NOMO-1 treated with dmso at 0.1 percent for 144 hours (cell line): ENCODE measurements around the gene HLA-DPB1.
"Not testable (repeated sequence)": the region's sequence is repeated elsewhere in the genome, so short reads cannot be mapped to it uniquely, and the experiment has no call there.

Experiments used
- DNase-seq: peaks from one replicate; lab custom pipeline; 2025; ENCODE audit not compliant: unreplicated experiment; lab: John Stamatoyannopoulos, UW

Gene HLA-DPB1

GRCh38 chr6:33075568-33076405, at the start of gene HLA-DPB1:
HLA-DPB1 (plus strand) TSS chr6:33075990; CDS start chr6:33076042, 52 bp downstream.
- DNase-seq = peak; percentile 54

- DNase-seq = no peak
Measured at GRCh38 chr6:33028220-33028849, 47.5 kb upstream of the HLA-DPB1 start.

GRCh38 chr6:33029328-33030184, 46.2 kb upstream of the HLA-DPB1 start:
- DNase-seq = peak; percentile 49

GRCh38 chr6:33030245-33030644, 45.5 kb upstream of the HLA-DPB1 start:
- DNase-seq = no peak

GRCh38 chr6:33034554-33034953, 41.2 kb upstream of the HLA-DPB1 start:
- DNase-seq = no peak

GRCh38 chr6:33036535-33036934, 39.3 kb upstream of the HLA-DPB1 start:
- DNase-seq = no peak

- no peak for DNase-seq
Measured at GRCh38 chr6:33040157-33040556, 35.6 kb upstream of the HLA-DPB1 start.

GRCh38 chr6:33049323-33050013, 26.3 kb upstream of the HLA-DPB1 start:
- DNase-seq = no peak

GRCh38 chr6:33050014-33050810, 25.6 kb upstream of the HLA-DPB1 start:
- DNase-seq = peak; percentile 24

GRCh38 chr6:33052627-33053026, 23.2 kb upstream of the HLA-DPB1 start:
- no peak for DNase-seq

- DNase-seq = no peak
Measured at GRCh38 chr6:33053230-33053629, 22.6 kb upstream of the HLA-DPB1 start.

- peak; percentile 63 for DNase-seq
Measured at GRCh38 chr6:33057222-33058150, 18.3 kb upstream of the HLA-DPB1 start.

GRCh38 chr6:33061987-33062386, 13.8 kb upstream of the HLA-DPB1 start:
- DNase-seq = peak; percentile 50

GRCh38 chr6:33063435-33063834, 12.4 kb upstream of the HLA-DPB1 start:
- not testable (repeated sequence) for DNase-seq

GRCh38 chr6:33064723-33065122, 11.1 kb upstream of the HLA-DPB1 start:
- DNase-seq = no peak

- no peak for DNase-seq
Measured at GRCh38 chr6:33065312-33065711, 10.5 kb upstream of the HLA-DPB1 start.

GRCh38 chr6:33066917-33067521, 8.8 kb upstream of the HLA-DPB1 start:
- no peak for DNase-seq

- DNase-seq = no peak
Measured at GRCh38 chr6:33069021-33069738, 6.6 kb upstream of the HLA-DPB1 start.
